ENCODE measurements around the gene PHC3.

PHC3 gene

DNA sequence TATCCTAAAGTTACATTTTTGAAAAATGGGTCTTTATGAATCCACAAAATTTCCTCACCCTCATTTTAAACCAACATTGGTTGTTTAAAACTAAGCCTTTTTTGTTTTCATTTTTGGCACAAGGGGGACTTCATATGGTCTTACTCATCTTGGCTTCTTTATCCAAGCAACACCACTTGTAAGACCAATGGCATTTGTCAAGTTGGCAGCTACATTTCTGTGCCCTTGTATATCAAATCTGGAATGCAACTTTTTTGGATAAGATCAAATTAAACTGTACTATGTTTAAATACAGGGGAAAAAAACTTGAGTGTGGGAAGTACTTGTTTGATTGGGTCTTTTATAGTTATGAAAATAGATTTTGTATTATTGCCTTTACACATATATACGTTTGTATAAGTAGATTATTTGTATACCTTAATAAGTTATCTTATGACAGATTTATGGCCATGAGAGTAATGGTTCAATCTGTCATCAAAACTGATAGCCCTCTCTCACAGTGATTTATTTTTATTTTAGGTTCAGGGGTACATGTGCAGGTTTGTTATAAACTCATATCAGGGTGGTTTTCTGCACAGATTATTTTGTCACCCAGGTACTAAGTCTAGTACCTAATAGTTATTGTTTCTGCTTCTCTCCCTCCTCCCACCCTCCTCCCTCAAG, 100.3 kb downstream of the PHC3 start:
- H3K4me3 ChIP-seq (ENCODE audit: low read depth, low read length), result no peak overlapping the region
- TF ChIP-seq, protein P1, sequence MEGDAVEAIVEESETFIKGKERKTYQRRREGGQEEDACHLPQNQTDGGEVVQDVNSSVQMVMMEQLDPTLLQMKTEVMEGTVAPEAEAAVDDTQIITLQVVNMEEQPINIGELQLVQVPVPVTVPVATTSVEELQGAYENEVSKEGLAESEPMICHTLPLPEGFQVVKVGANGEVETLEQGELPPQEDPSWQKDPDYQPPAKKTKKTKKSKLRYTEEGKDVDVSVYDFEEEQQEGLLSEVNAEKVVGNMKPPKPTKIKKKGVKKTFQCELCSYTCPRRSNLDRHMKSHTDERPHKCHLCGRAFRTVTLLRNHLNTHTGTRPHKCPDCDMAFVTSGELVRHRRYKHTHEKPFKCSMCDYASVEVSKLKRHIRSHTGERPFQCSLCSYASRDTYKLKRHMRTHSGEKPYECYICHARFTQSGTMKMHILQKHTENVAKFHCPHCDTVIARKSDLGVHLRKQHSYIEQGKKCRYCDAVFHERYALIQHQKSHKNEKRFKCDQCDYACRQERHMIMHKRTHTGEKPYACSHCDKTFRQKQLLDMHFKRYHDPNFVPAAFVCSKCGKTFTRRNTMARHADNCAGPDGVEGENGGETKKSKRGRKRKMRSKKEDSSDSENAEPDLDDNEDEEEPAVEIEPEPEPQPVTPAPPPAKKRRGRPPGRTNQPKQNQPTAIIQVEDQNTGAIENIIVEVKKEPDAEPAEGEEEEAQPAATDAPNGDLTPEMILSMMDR (IDR thresholded peaks at IDR 0.05; ENCODE audit: insufficient read depth, low read depth, low read length, missing control alignments), result no peak
- no peak for DNase-seq (ENCODE audit: low read depth)

DNA sequence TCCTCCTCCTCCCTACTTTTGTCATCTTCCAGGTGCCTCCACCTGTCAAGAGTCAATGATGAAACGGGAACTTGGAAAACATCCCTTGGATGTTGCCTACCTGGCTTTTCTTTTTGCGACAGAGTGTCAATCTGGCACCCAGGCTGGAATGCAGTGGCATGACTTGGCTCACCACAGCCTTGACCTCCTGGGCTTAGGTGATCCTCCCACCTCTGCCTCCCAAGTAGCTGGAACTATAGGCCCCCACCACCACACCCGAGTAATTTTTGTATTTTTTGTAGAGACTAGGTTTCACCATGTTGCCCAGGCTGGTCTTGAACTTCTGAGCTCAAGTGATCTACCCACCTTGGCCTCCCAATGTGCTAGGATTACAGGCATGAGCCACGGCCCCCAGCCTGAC, 100.9 kb downstream of the PHC3 start:
- DNase-seq (ENCODE audit: low read depth), result no peak
- no peak overlapping the region for H3K4me3 ChIP-seq (ENCODE audit: low read depth, low read length)
- TF ChIP-seq, protein P1 (IDR thresholded peaks at IDR 0.05; ENCODE audit: insufficient read depth, low read depth, low read length, missing control alignments), result no peak

DNA sequence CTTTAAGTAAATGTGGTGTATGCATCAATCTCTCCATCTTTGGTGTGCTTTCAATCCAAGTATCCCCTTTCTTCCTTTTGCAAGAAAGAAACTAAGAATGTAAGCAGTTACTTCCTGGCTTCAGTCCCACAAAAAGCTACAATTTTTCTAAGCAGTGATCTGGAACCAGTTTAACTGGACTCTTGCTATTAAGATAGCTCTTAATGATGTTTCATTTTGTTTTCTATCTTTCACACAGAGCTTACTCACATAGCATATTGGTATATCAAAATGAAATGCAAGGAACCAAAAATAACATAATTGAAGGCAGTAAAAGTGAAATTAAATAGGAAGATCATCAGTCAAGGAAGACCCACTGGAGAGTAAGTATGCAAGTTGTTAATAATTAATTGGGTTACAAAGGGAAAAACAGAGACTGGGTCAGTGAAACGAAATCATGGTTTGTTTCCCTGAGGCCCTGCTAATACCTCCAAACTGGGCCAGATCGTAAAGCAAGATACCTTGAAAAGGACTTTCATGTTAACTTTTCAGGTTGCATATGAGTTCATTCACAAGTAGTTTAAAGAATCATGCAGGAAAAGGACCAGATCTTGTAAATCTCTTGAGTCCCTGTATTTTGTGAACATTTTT, 101.9 kb downstream of the PHC3 start:
- H3K4me3 ChIP-seq (ENCODE audit: low read depth, low read length), result no peak overlapping the region
- no peak for DNase-seq (ENCODE audit: low read depth)
- TF ChIP-seq, protein P1 (IDR thresholded peaks at IDR 0.05; ENCODE audit: insufficient read depth, low read depth, low read length, missing control alignments), result no peak

DNA sequence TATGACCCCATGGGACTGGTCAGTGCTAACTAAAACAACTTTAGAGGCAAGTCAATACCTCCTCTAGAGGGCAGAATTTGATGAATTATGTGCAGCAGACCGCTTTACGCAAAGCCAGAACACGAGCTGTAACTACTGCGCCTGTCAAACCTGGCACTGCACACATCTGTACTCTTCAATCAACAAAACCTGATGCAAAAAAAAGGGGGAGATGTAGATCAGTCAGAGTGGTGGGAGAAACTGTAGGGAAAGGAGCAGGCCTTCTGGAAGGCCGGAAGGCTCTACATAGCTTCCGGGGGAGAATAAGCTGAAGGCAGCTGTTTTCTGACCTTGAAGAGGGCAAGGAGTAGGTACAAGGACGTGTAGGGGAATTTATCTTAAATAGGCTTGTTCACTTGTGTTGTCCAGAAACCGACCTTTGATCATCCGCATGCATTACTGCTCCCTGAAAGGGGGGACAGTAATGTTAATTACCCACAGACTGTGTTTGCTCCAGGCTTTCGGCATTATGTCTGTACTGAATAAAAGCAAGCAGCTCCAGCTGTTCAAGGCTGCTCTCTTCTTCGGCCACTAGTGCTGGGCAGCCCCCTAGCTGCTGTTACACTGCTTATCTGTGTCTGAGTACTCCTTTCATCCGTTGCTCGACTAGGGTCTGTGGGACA, 102.8 kb downstream of the PHC3 start:
- no peak overlapping the region for H3K4me3 ChIP-seq (ENCODE audit: low read depth, low read length)
- TF ChIP-seq, protein P1 (IDR thresholded peaks at IDR 0.05; ENCODE audit: insufficient read depth, low read depth, low read length, missing control alignments), result no peak
- no peak for DNase-seq (ENCODE audit: low read depth)

DNA sequence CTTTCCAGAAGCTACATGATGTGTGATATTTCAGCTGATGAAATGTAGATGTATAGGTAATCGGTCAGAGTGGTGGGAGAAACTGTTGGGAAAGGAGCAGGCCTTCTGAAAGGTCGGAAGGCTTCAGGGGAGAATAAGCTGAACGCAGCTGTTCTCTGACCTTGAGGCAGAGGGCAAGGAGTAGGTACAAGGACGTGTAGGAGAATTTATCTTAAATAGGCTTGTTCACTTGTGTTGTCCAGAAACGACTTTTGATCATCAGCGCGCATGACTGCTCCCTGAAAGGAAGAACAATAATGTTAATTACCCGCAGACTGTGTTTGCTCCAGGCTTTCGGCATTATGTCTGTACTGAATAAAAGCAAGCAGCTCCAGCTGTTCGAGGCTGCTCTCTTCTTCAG, 104.2 kb downstream of the PHC3 start:
- no peak overlapping the region for H3K4me3 ChIP-seq (ENCODE audit: low read depth, low read length)
- no peak for DNase-seq (ENCODE audit: low read depth)
- TF ChIP-seq, protein P1 (IDR thresholded peaks at IDR 0.05; ENCODE audit: insufficient read depth, low read depth, low read length, missing control alignments), result no peak

DNA sequence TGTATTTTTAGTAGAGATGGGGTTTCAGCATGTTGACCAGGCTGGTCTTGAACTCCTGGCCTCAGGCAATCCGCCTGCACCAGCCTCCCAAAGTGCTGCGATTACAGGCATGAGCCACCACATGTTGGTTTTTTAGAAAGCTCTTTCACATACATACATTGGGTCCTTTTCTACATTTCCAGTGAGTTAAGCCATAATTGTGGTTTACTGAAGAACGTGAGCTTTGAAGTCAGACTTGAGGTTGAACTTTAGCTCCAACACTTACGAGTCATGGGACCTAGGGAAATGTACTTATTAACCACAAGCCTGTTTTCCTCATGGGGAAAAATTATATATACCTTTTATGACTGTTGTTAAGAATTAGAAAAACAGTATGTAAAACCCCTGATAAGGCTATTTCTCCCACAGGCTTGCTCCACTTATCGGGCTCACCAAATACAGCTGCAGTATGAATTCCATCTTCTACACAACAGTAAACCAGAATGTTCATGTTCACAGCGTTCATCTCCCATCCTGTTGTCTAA, 104.8 kb downstream of the PHC3 start:
- H3K4me3 ChIP-seq (ENCODE audit: low read depth, low read length), result no peak overlapping the region
- TF ChIP-seq, protein P1 (IDR thresholded peaks at IDR 0.05; ENCODE audit: insufficient read depth, low read depth, low read length, missing control alignments), result no peak
- DNase-seq (ENCODE audit: low read depth), result no peak
